Cortex of kidney (tissue), 1 donor: ENCODE measurements around the gene RABGEF1.
"Not testable (repeated sequence)": the region's sequence is repeated elsewhere in the genome, so short reads cannot be mapped to it uniquely, and the experiment has no call there.

Experiments used
- DNase-seq: peaks from one replicate; lab custom pipeline; 2025; lab: John Stamatoyannopoulos, UW

RABGEF1 gene

GRCh38 chr7:66815186-66815875 lies 74.8 kb downstream of the RABGEF1 start:
- DNase-seq: not testable (repeated sequence)

GRCh38 chr7:66815951-66816350 lies 75.4 kb downstream of the RABGEF1 start:
- no peak for DNase-seq

GRCh38 chr7:66816658-66817057 lies 76.1 kb downstream of the RABGEF1 start:
- DNase-seq: not testable (repeated sequence)

- DNase-seq: not testable (repeated sequence)
Observed at GRCh38 chr7:66817208-66817795, 76.8 kb downstream of the RABGEF1 start.

GRCh38 chr7:66817956-66818355 lies 77.4 kb downstream of the RABGEF1 start:
- DNase-seq: not testable (repeated sequence)

GRCh38 chr7:66824041-66824440 lies 83.5 kb downstream of the RABGEF1 start:
- no peak for DNase-seq

- DNase-seq: not testable (repeated sequence)
Observed at GRCh38 chr7:66825538-66825937, 85.0 kb downstream of the RABGEF1 start.

- DNase-seq: no peak
Observed at GRCh38 chr7:66826649-66827048, 86.1 kb downstream of the RABGEF1 start.

GRCh38 chr7:66830976-66831375 lies 90.4 kb downstream of the RABGEF1 start:
- not testable (repeated sequence) for DNase-seq

- no peak for DNase-seq
Observed at GRCh38 chr7:66832531-66833351, 92.2 kb downstream of the RABGEF1 start.

- no peak for DNase-seq
Observed at GRCh38 chr7:66837007-66837406, 96.5 kb downstream of the RABGEF1 start.

GRCh38 chr7:66837661-66838060 lies 97.1 kb downstream of the RABGEF1 start:
- no peak for DNase-seq

GRCh38 chr7:66839814-66840213 lies 99.3 kb downstream of the RABGEF1 start:
- DNase-seq: no peak

GRCh38 chr7:66840316-66840715 lies 99.8 kb downstream of the RABGEF1 start:
- DNase-seq: no peak

GRCh38 chr7:66841898-66842297 lies 101.4 kb downstream of the RABGEF1 start:
- DNase-seq: no peak

- DNase-seq: not testable (repeated sequence)
Observed at GRCh38 chr7:66843492-66843891, 103.0 kb downstream of the RABGEF1 start.

GRCh38 chr7:66844552-66845378 lies 104.2 kb downstream of the RABGEF1 start:
- DNase-seq: peak; percentile 47

- no peak for DNase-seq
Observed at GRCh38 chr7:66845379-66846095, 105.0 kb downstream of the RABGEF1 start.

GRCh38 chr7:66846096-66846445 lies 105.5 kb downstream of the RABGEF1 start:
- not testable (repeated sequence) for DNase-seq

GRCh38 chr7:66847523-66847855 lies 107.0 kb downstream of the RABGEF1 start:
- DNase-seq: not testable (repeated sequence)
